KBM-7 (cell line): ENCODE data around the gene AKT2.
"Not testable (repeated sequence)": the region's sequence is repeated elsewhere in the genome, so short reads cannot be mapped to it uniquely, and the experiment has no call there.

ENCODE experiments used
- DNase-seq: peaks from one replicate; pipeline ENCODE4 v3.0.0-alpha.2; 2015
- in situ Hi-C: fragments of 300-500 bp; cut with MboI; formaldehyde crosslinking; loops from 2 replicates; pipeline ENCODE4 v1.14.3; 2020; ENCODE audit warnings: low sequenced_read_pairs, low pct_unique_long_range_greater_than_20kb, mixed read lengths

The AKT2 gene

GRCh38 chr19:40228346-40228745 lies 56.8 kb downstream of the AKT2 start:
- DNase-seq: no peak
- in situ Hi-C loops: no loop called here

DNA sequence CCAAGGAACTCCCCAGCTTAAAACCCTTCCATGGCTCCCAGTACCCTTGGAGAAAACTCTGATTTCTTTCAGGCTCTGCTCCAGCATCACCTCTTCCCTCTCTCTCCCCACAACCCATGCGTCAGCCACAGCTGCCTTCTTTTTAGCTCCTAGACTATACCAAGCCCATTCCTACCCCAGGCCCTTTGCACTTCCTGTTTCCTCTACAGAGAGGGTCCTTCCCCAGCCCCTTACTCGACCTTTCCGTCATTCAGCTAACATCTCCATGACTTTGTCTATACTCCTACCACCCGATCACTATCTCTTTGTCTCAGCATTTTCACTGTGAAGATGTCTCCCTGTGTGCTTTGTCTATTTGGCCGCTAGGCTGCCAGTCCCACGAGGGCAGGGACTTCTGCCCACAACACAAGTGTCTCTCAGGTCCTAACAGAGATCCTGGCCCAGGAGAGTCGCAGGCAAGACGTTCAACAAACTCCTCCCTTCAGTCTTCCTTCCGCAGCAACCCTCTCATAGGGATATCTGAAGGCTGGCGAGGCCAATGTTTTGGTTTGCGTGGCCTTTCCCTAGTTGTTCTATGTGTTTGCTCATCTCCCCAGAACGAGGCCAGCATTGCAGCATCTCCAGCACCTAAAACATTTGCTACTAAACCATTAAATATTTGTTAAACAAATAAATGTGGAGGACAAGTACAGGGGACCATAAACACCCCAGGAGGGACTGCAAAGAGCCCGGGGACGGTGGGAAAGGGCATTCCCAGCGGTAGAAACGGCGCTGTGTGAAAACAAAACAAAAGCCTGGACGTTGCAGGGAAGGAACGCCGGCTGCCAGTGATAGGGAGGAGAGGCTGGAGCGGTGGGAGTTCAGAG lies 59.5 kb downstream of the AKT2 start:
- no peak for DNase-seq
- in situ Hi-C loops: no loop called here

DNA sequence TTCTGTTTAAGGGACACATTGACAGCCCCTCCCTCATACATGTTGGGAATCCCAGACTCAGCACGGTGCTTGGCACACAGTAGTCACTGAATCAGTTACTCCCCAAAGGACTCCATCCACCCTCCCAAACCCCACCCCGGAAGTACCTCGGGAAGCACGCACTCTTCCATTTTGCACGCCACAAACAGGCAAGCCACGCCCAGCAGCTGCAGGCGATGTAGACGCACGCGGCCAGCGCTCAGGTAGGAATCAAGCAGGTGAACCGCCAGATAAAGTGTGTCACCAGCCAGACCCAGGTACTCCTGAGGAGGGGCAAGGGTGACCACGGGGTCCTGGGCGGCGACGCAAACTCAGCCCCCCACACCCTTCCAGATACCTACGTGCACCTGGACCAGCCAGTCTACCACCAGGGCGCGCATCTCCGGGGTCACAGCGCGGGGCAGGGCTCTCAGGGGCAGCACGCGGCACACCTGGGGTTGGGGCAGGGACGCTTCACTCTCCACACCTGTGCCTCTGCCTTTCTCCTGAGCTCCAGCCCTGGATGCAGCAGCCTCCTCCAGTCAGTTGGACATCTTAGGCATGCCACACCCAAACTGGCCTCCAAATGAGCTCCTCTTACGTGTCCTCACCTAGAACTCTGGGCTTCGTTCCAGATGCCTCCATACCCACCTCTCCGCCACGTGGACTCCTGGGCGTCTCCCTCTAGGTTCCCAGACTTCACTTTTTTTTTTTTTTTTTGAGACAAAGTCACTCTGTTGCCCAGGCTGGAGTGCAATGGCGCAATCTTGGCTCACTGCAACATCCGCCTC lies 60.6 kb downstream of the AKT2 start:
- in situ Hi-C loops: no loop called here
- DNase-seq: no peak

GRCh38 chr19:40223135-40223822 lies 61.9 kb downstream of the AKT2 start:
- peak; percentile 13 for DNase-seq
- in situ Hi-C loops: no loop called here

DNA sequence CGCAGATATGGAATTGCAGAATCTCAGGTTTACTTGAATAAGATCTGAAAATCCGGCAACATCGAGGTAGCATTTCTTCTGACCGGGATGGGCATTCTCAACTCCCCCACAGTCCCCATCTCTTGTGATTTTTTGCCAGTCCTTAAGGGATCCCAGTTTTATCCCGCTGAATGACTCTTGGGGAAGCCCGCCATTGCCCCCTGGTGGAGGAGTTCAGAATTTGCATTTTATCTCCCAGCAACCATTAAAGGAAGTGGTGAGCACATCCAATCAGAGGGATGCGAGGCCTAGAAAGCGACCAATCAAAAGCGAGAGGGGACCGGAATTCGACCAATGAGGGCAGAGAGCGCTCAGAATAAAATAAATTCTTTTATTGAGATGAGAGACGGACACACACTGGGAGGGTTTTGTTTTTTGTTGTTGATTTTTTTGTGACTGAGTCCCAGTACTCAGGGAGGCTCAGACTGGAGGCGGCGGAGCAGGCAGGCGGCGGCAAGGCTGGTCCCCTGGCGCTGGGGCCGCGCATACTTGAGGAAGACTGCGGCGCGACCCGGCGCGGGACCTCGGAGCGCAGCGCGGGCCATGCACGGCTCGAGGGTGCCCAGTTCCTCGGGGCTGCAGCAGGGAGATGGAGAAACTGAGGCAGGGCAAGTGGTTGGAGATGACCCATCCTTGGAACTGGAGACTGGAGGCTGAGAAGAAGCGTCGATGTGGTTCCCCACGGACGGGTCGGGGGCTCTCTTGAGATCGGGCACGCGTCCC lies 63.1 kb downstream of the AKT2 start:
- in situ Hi-C loops: no loop called here
- peak; percentile 90 for DNase-seq

GRCh38 chr19:40220674-40221073 lies 64.5 kb downstream of the AKT2 start:
- in situ Hi-C loops: no loop called here
- no peak for DNase-seq

DNA sequence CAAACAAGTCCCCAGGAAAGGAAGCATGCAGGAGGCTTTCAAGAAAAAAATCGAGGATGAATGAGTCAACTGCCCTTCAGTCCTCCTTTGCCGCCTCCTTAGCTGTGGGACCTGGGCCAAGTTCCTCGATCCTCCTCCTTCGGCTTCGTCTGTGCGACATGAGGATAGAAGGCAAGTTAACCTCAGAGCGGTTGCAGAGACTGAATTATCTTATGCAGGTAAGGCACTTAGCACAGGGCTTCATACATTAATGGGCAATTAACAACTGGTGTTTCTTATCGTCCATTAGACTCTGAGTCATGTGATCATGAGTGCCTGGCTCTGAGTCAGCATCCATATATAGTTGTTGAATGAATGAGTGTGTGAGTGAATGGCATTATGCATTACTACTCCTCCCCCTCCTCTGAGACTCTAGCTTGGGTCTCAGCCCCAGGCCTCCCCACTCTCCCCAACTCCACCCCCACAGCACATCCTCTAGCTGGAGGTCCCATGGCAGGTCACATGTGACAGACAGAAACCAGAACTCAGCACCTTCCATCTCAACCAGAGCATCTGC lies 65.3 kb downstream of the AKT2 start:
- DNase-seq: peak; percentile 15
- in situ Hi-C loops: no loop called here

DNA sequence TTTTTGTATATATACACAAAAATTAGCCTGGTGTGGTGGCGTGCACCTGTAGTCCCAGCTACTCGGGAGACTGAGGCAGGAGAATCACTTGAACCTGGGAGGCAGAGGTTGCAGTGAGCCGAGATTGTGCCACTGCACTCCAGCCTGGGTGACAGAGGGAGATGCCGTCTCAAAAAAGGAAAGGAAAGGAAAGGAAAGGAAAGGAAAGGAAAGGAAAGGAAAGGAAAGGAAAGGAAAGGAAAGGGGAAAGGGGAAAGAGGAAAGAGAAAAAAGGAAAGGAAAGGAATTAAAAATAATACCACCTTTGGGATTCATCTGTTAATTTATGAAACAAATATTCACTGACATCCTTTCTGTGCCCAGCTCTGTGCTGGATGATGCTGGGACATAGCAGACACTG lies 66.1 kb downstream of the AKT2 start:
- DNase-seq, in situ Hi-C loops: not testable (repeated sequence)

- peak; percentile 19 for DNase-seq
- in situ Hi-C loops: no loop called here
Observed at GRCh38 chr19:40217934-40218890, 66.9 kb downstream of the AKT2 start, which contains the start of gene TTC9B. Gene TTC9B, minus strand, starts transcription at chr19:40218384. Its CDS starts 3 bp downstream, at chr19:40218381.

GRCh38 chr19:40217027-40217810 lies 67.9 kb downstream of the AKT2 start:
- peak; percentile 27 for DNase-seq
- in situ Hi-C loops: no loop called here

DNA sequence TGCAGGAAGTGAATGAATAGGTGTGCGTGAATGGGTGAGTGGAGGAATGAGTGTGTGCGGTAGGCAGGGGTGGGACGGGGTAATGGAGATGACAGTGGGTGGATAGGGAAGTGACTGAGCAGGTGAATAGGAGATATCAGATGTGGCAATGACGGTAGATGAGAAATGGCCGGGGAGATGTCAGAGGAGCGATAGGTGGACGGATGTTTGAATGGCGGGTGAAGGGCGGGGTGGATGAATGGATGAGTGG lies 68.4 kb downstream of the AKT2 start:
- in situ Hi-C loops: no loop called here
- no peak for DNase-seq

DNA sequence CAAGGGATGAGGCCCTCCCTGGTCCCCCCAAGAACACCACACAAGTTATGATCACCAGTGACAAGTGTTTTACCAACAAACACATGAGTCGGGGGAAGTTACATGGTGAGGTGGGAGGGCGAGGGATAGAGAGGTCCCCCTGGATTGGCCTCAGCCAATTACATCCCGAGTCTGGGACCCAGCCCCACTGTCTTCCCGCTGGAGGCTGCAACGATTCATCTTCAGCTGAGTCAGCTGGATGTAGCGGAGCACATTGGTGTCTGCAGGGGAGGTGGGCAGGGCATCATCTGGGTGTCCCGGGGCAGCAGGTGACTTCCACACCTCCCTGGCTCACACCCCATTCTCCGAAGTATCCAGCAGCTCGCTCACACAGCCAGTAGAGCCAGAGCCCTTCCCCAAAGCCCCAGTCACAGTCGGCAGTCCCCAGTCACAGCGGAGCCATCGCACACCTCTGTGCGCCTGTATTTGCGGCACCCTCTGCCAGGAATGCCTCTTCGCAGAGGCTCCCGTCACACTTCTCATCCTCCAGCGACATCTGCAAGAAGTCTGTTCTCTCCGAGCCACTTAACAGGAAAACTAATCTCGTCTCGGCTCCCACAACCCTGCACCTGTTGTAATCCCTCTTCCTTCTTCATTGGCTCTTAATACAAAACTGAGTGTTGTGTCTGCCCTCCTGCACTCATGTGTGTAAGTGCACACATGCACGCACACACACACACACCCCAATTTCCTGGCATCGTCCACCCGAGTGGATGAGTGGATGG lies 69.0 kb downstream of the AKT2 start:
- in situ Hi-C loops: no loop called here
- no peak for DNase-seq

DNA sequence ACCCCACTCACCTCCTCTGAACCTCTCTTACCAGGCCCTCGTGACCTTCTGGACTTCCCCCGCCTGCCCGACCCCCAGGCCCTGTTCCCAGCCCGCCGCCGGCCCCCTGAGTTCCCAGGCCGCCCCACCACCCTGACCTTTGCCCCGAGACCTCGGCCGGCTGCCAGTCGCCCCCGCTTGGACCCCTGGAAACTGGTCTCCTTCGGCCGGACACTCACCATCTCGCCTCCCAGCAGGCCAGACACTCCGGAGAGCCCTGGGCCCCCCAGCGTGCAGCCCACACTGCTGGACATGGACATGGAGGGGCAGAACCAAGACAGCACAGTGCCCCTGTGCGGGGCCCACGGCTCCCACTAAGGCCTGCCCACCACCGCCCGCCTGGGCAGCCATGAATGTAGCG lies 70.2 kb downstream of the AKT2 start:
- no peak for DNase-seq
- in situ Hi-C loops: no loop called here

GRCh38 chr19:40213882-40214570 lies 71.1 kb downstream of the AKT2 start:
- no peak for DNase-seq
- in situ Hi-C loops: no loop called here

DNA sequence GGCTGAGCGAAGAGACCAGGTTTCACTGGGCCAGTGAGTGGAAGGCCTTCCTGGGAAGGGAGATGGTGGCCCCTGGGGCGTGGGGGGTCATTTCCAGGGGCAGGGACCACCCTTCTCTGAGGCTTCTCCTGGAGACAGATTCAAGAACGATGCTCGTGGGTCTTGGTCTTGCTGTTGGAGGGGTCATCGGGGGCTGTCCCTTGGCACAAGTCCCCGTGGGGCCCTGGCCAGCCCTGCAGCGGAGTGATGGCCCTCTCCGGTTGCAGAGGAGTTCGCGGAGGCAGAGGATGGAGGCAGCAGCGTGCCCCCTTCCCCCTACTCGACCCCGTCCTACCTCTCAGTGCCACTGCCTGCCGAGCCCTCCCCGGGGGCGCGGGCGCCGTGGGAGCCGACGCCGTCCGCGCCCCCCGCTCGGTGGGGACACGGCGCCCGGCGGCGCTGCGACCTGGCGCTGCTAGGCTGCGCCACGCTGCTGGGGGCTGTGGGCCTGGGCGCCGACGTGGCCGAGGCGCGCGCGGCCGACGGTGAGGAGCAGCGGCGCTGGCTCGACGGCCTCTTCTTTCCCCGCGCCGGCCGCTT lies 71.8 kb downstream of the AKT2 start:
- in situ Hi-C loops: no loop called here
- DNase-seq: no peak

DNA sequence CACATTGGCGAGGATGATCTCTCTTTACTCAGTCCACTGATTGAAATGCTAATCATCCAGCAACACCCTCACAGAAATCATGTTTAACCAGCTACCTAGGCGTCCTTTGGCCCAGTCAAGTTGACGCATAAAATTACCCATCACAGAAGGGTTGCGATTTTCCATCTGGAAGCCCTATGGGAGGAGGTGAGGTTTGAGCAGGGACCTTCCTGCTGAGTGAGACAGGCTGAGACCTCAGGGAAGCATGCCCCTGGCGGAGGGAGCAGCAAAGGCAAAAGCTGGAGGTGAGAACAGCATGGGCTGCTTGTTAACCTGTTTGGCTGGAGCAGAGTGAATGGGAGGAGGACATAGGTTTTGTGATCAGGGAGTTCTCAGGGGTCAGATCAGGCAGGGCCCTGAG lies 74.3 kb downstream of the AKT2 start:
- in situ Hi-C loops: no loop called here
- DNase-seq: no peak
